Measurements from ENCODE around the gene HSP90AB1.
A peak's percentile ranks its signal among the peaks of the same experiment; 100 is the strongest.

HSP90AB1 gene

DNA sequence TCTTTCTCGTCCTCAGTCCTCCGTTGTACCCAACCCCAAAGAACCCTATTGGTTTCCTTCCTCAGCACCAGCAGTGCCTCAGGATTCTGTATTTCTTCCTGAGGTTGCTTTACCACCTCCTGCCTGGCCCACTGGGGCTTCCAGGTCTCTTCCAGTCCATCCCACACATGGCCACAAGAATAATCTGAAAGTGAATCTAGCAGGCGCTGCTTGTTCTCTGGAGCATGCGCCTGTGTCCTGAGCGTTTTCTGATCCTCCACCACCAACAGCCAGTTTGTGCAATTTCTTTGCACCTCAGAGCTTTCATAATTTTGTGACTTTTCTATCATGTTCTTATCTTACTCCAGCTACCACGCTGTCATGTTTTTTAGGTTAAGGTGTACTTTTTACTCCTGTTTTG, 11.6 kb upstream of the HSP90AB1 start:
- TF ChIP-seq, protein P1, sequence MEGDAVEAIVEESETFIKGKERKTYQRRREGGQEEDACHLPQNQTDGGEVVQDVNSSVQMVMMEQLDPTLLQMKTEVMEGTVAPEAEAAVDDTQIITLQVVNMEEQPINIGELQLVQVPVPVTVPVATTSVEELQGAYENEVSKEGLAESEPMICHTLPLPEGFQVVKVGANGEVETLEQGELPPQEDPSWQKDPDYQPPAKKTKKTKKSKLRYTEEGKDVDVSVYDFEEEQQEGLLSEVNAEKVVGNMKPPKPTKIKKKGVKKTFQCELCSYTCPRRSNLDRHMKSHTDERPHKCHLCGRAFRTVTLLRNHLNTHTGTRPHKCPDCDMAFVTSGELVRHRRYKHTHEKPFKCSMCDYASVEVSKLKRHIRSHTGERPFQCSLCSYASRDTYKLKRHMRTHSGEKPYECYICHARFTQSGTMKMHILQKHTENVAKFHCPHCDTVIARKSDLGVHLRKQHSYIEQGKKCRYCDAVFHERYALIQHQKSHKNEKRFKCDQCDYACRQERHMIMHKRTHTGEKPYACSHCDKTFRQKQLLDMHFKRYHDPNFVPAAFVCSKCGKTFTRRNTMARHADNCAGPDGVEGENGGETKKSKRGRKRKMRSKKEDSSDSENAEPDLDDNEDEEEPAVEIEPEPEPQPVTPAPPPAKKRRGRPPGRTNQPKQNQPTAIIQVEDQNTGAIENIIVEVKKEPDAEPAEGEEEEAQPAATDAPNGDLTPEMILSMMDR (IDR thresholded peaks at IDR 0.05) = no peak

DNA sequence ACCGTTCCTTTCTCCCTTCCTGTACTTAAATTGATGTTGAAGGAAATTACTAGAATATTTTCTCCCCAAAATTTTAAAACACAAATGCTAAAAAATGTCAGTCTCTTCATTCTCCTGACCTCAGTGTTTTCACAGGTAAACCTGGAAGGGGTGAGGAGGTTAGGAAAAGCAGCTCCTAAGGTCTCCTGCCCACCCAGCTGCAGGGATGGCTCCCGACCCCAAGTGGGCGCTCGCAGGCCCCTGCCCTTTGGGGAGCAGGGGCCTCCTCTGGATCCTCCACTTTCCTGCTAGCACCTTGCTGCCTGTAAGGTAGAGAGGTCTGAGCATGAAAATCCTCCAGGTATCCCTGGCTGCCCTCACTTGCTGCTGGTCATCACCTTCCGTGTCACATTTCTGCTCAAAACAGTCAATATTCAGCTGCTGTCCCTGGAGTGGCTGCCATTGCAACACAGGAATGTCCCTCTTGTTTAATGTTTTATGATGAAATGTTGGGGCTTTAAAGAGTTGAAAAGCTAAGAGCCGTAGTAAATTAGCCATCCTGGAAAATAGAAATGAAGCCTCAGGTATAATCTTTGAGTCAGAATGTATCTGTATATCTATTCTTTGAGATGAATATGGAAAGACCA, 10.9 kb upstream of the HSP90AB1 start:
- TF ChIP-seq, protein P1 (IDR thresholded peaks at IDR 0.05) = no peak

DNA sequence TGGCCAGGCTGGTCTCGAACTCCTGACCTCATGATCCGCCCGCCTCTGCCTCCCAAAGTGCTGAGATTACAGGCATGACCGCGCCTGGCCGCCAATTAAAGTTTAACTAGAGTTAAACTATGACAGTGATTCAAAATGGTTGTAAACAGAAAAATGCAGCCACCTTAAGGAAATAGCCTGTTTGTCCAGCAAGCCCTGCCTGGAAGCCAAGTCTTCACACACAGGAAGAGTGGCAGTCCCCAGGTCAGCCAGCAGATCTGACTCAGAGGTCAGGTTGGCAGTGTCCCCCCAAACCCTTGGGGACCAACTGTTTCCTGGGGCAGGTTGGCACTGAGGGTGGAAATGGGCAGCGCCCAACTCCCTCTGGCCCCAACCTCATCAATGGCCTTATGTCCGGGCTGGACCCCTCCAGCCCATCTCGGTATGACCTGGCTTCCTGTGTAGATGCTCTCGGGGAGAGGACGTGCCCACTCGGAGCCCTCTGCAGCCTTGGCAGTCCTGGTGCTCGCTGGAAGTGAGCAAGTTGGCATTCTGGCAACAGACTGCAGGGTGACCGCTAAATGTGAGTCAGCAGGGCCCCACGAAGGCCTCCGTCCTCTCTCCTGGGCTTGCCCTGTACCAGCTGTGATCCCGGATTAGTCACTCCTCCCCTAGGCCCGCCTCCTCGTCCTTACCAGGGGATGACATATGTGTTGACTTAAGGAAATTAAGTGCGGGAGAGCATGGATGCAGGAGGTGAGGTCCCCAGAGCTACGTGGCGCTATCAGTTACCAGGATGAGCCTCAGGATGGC, 9.7 kb upstream of the HSP90AB1 start:
- TF ChIP-seq, protein P1 (IDR thresholded peaks at IDR 0.05) = no peak

DNA sequence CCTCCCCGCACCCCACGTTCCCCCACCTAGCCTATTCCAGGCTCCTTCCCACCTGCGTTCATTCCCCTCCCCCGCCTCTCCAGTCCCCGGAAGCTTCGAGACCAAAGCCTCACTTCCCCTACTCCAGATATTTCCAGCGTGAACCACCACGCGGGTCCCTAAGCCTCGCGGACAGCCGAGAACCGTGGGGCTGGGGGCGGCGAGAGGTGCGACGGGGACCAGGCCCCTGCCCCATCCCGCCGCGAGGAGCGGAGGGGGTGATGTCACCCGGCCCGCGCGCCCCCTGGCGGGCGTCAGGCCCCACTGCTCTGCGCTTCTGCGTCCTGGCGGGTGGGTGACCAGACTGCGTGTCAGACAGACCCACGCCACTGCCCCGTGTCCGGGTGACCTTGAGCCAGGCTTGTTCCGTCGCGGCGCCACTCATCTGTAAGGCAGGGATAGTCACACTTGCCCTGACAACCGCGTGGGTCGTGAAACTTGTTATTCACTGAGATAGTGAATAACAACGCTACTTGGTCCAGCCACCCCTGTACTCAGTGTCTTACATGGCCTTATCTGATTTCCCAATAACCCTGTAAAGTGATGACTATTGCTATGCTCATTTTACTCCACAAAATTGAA, 9.0 kb upstream of the HSP90AB1 start:
- TF ChIP-seq, protein P1 (IDR thresholded peaks at IDR 0.05) = peak; percentile 94

DNA sequence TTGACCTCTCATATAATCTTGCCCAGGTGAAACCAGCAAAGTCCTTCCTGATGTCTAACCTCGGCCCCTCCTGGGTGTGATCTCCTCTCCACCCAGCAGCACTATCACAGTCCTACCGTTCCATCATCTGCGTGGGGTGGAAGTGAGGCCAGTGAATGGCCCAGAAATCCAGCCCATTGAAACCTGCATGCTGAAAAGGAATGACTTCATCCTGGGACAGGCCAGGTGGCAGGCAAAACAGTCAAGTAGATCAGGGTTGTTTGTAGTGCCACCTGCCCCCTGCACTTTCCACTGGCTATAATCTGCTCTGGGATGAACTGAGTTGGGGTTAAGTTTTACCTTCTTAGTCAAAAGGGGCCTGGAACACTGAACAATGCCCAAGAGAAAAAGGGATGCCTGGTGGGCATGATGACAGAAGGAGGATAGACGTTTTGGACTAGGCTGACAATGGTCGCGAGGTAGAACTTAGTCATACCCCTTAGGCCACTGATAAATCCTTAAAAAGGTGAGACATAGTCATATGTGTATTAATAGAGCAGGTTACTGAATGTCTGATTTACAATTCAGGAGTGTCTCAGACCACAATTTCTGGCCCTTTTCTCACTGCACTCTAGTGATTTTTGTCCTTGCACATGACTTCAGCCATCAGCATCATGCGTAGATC, 8.1 kb upstream of the HSP90AB1 start:
- TF ChIP-seq, protein P1 (IDR thresholded peaks at IDR 0.05) = no peak

DNA sequence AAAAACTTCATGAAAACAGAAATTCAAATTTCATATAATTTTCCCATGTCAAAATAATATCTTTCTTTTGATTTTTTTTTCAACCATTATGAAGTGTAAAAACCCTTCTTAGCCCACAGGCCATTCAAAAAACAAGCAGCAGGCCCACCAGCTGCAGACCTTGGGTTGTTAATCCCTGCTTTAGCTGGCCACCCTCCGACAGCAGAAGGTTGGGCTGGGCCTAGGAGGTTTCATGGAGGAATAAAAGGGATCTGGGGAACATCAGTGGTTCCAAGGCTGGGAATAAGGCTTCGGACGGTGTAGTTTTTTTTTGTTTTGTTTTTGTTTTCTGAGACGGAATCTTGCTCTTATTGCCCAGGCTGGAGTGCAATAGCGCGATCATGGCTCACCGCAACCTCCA, 3.6 kb upstream of the HSP90AB1 start:
- TF ChIP-seq, protein P1 (IDR thresholded peaks at IDR 0.05) = no peak

DNA sequence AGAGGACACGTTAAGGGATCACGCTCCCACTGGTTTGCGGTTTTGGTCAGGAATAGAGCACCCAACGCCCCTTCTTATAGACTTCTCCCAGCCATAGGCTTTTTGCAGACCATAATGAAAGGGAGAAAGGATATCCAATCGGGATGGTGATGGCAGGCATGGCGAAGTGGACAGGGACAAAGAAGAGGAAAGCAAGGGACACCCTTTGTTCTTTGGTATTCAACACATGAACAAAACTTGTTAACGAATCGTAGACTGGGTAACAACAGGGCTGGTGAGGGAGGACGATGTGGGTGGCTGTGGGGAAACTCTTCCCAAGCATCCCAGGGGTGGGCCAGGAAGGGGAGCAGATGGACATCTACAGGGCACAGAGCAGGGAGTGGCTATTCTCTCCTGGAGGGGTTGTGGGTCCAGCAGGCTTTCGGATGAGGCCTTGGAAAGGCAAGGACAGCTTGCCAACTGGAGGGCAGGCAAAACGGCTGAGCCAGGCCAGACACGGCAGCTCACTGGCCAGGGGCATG, 1.4 kb upstream of the HSP90AB1 start:
- TF ChIP-seq, protein P1 (IDR thresholded peaks at IDR 0.05) = no peak
